ENCODE results near the gene ZEB2. TPM values are rescaled to one million over a fixed set of nuclear protein-coding genes. Genes with fewer than 3 reads are reported as not detected.

The ZEB2 gene
- total and polyA plus RNA-seq, 5 donors = 40.2 to 147 (median 135) TPM

- peaks cover 10% of the 10 kb centered on the region for H3K4me1 ChIP-seq (ENCODE audit: control insufficient read depth, insufficient read depth, low read length)
- no peak for DNase-seq
- no peak for ATAC-seq
- H3K4me3 ChIP-seq (ENCODE audit: low read length) = no peak overlapping the region
- no peaks in the 10 kb centered on the region for H3K9me3 ChIP-seq (ENCODE audit: control insufficient read depth, low read length)
- 88% methylated on average over 6 of the region's 6 CpGs for WGBS
- H3K27ac ChIP-seq (ENCODE audit: low read length) = peak overlapping the region; percentile 75
- H3K27me3 ChIP-seq (ENCODE audit: control insufficient read depth, insufficient read depth) = no peaks in the 10 kb centered on the region
- intact Hi-C loops (cut with DNase I) = loop anchor here in 2 of 4 donors (10.0 kb wide), 1 partner anchor 54 kb away; no protein-coding TSS in a partner anchor
Measured at GRCh38 chr2:144460727-144461307, 59.1 kb downstream of the ZEB2 start.

DNA sequence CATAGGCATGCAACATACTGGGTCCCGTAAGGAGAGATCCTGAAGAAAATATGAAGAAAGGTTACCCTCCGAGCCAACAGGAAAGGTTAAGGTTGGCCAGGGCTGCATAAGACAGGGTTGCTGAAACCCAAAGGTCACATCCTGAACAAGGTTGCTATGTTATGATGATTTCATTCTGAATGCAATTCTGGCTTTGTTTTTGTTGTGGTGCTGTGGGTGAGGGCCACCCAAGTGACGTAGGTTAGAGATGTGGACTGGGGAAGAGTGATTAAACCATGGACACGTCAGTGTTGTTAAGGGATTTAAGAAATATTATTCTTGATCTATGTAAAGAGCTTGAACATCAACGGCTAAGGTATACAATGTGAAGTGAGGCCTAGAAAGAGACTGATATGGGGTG, 60.0 kb downstream of the ZEB2 start:
- WGBS = 32% methylated on average over 5 of the region's 5 CpGs
- Histone ChIP-seq H3K9me3 (ENCODE audit: control insufficient read depth, low read length) (no peaks in the 10 kb centered on the region), H3K4me1 (ENCODE audit: control insufficient read depth, insufficient read depth, low read length) (peaks cover 9% of the 10 kb centered on the region), H3K27me3 (ENCODE audit: control insufficient read depth, insufficient read depth) (no peaks in the 10 kb centered on the region), H3K27ac (ENCODE audit: low read length) (peak overlapping the region; percentile 86), H3K4me3 (ENCODE audit: low read length) (no peak overlapping the region)
- DNase-seq (peak in 1 of 3 donors; percentile 47), ATAC-seq (peak; percentile 45 to 84)
- intact Hi-C loops (cut with DNase I) = loop anchor here in 3 of 4 donors (10.0 kb wide), 1 partner anchor 55 kb away; no protein-coding TSS in a partner anchor

GRCh38 chr2:144459286-144459685, 60.6 kb downstream of the ZEB2 start:
- DNase-seq (no peak), ATAC-seq (no peak)
- peaks cover 12% of the 10 kb centered on the region for H3K4me1 ChIP-seq (ENCODE audit: control insufficient read depth, insufficient read depth, low read length)
- H3K9me3 ChIP-seq (ENCODE audit: control insufficient read depth, low read length) = no peaks in the 10 kb centered on the region
- H3K27ac ChIP-seq (ENCODE audit: low read length) = peak overlapping the region; percentile 48
- 21% methylated on average over 3 of the region's 3 CpGs for WGBS
- no peak overlapping the region for H3K4me3 ChIP-seq (ENCODE audit: low read length)
- intact Hi-C loops (cut with DNase I) = loop anchor here in 1 of 4 donors (10.0 kb wide), 1 partner anchor 56 kb away; no protein-coding TSS in a partner anchor
- H3K27me3 ChIP-seq (ENCODE audit: control insufficient read depth, insufficient read depth) = no peaks in the 10 kb centered on the region

GRCh38 chr2:144458541-144458940, 61.4 kb downstream of the ZEB2 start:
- intact Hi-C loops (cut with DNase I) = loop anchor here in 1 of 4 donors (10.0 kb wide), 1 partner anchor 56 kb away; no protein-coding TSS in a partner anchor
- no peaks in the 10 kb centered on the region for H3K27me3 ChIP-seq (ENCODE audit: control insufficient read depth, insufficient read depth)
- no peak overlapping the region for H3K27ac ChIP-seq (ENCODE audit: low read length)
- no peak overlapping the region for H3K4me3 ChIP-seq (ENCODE audit: low read length)
- no peaks in the 10 kb centered on the region for H3K9me3 ChIP-seq (ENCODE audit: control insufficient read depth, low read length)
- no peak for ATAC-seq
- no peak for DNase-seq
- 34% methylated on average over 3 of the region's 3 CpGs for WGBS
- peaks cover 12% of the 10 kb centered on the region for H3K4me1 ChIP-seq (ENCODE audit: control insufficient read depth, insufficient read depth, low read length)

DNA sequence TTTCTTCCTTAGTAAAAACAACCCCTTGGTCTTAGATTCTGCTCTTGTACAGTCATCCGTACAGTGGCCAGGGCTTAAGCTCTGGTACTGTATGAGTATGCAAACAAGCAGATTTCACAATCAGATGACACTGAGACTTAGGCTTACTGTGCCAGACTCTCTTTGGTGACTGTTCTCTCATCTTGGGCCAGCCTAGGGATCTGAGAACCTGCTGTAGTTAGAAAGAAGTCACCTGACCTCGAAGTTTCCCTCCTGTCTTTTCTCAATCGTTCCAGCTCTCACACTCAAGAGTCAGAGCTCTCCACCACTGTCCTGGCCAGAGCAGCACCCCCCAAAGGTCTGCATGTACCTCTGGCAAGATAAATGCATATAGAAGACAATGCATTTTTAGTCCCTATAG, 63.2 kb downstream of the ZEB2 start:
- intact Hi-C loops (cut with DNase I) = loop anchor here in 1 of 4 donors (10.0 kb wide), 1 partner anchor 58 kb away; no protein-coding TSS in a partner anchor
- peaks cover 13% of the 10 kb centered on the region for H3K4me1 ChIP-seq (ENCODE audit: control insufficient read depth, insufficient read depth, low read length)
- no peaks in the 10 kb centered on the region for H3K27me3 ChIP-seq (ENCODE audit: control insufficient read depth, insufficient read depth)
- 13% methylated on average over 3 of the region's 3 CpGs for WGBS
- ATAC-seq = peak; percentile 77 to 79
- peak overlapping the region; percentile 30 for H3K27ac ChIP-seq (ENCODE audit: low read length)
- H3K9me3 ChIP-seq (ENCODE audit: control insufficient read depth, low read length) = no peaks in the 10 kb centered on the region
- no peak overlapping the region for H3K4me3 ChIP-seq (ENCODE audit: low read length)
- peak in 1 of 3 donors; percentile 32 for DNase-seq

GRCh38 chr2:144455987-144456386, 63.9 kb downstream of the ZEB2 start:
- WGBS = 63% methylated on average over 3 of the region's 3 CpGs
- DNase-seq = no peak
- Histone ChIP-seq H3K27me3 (ENCODE audit: control insufficient read depth, insufficient read depth) (no peaks in the 10 kb centered on the region), H3K9me3 (ENCODE audit: control insufficient read depth, low read length) (no peaks in the 10 kb centered on the region), H3K27ac (ENCODE audit: low read length) (no peak overlapping the region), H3K4me1 (ENCODE audit: control insufficient read depth, insufficient read depth, low read length) (peaks cover 13% of the 10 kb centered on the region), H3K4me3 (ENCODE audit: low read length) (no peak overlapping the region)
- intact Hi-C loops (cut with DNase I) = loop anchor here in 1 of 4 donors (10.0 kb wide), 1 partner anchor 59 kb away; no protein-coding TSS in a partner anchor
- no peak for ATAC-seq

- Histone ChIP-seq H3K4me3 (ENCODE audit: low read length) (peak overlapping the region; percentile 28), H3K27ac (ENCODE audit: low read length) (peak overlapping the region; percentile 67)
Measured at GRCh38 chr2:144454466-144455287, 65.2 kb downstream of the ZEB2 start.

GRCh38 chr2:144453486-144454158, 66.3 kb downstream of the ZEB2 start:
- Histone ChIP-seq H3K4me1 (ENCODE audit: control insufficient read depth, insufficient read depth, low read length) (peaks cover 18% of the 10 kb centered on the region), H3K4me3 (ENCODE audit: low read length) (no peak overlapping the region), H3K27me3 (ENCODE audit: control insufficient read depth, insufficient read depth) (no peaks in the 10 kb centered on the region), H3K9me3 (ENCODE audit: control insufficient read depth, low read length) (no peaks in the 10 kb centered on the region), H3K27ac (ENCODE audit: low read length) (peak overlapping the region; percentile 6)
- WGBS = 71% methylated on average over 5 of the region's 5 CpGs
- intact Hi-C loops (cut with DNase I) = loop anchor here in 1 of 4 donors (10.0 kb wide), 1 partner anchor 61 kb away; no protein-coding TSS in a partner anchor
- no peak for DNase-seq
- no peak for ATAC-seq

More at GRCh38 chr2:144454466-144455287, 65.2 kb downstream of the ZEB2 start:
- 26% methylated on average over 8 of the region's 8 CpGs for WGBS
- no peaks in the 10 kb centered on the region for H3K9me3 ChIP-seq (ENCODE audit: control insufficient read depth, low read length)
- DNase-seq = no peak
- peaks cover 13% of the 10 kb centered on the region for H3K4me1 ChIP-seq (ENCODE audit: control insufficient read depth, insufficient read depth, low read length)
- intact Hi-C loops (cut with DNase I) = loop anchor here in 1 of 4 donors (10.0 kb wide), 1 partner anchor 60 kb away; no protein-coding TSS in a partner anchor
- ATAC-seq = no peak
- H3K27me3 ChIP-seq (ENCODE audit: control insufficient read depth, insufficient read depth) = no peaks in the 10 kb centered on the region

DNA sequence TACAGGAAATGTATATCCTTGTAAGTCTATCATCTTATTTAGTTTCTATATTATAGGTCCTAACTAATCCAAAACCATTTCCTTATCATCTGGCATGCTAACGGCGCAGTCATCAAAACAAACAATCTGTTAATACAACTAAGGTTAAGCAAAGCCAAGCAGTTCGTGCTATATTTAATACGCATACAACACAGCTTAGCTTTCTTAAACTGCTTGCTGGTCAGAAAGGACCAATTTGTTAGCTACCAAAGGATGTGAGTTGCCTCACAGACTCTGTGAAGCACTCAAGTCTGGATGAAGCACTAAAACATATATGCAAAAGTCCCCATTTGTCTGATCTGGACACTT, 67.0 kb downstream of the ZEB2 start:
- Histone ChIP-seq H3K4me1 (ENCODE audit: control insufficient read depth, insufficient read depth, low read length) (peaks cover 19% of the 10 kb centered on the region), H3K9me3 (ENCODE audit: control insufficient read depth, low read length) (no peaks in the 10 kb centered on the region), H3K27ac (ENCODE audit: low read length) (peak overlapping the region; percentile 90), H3K27me3 (ENCODE audit: control insufficient read depth, insufficient read depth) (no peaks in the 10 kb centered on the region), H3K4me3 (ENCODE audit: low read length) (peak overlapping the region; percentile 56)
- WGBS = 10% methylated on average over 4 of the region's 4 CpGs
- peak in 1 of 2 donors; percentile 35 for ATAC-seq
- intact Hi-C loops (cut with DNase I) = loop anchor here in 1 of 4 donors (10.0 kb wide), 1 partner anchor 62 kb away; no protein-coding TSS in a partner anchor
- DNase-seq = no peak

DNA sequence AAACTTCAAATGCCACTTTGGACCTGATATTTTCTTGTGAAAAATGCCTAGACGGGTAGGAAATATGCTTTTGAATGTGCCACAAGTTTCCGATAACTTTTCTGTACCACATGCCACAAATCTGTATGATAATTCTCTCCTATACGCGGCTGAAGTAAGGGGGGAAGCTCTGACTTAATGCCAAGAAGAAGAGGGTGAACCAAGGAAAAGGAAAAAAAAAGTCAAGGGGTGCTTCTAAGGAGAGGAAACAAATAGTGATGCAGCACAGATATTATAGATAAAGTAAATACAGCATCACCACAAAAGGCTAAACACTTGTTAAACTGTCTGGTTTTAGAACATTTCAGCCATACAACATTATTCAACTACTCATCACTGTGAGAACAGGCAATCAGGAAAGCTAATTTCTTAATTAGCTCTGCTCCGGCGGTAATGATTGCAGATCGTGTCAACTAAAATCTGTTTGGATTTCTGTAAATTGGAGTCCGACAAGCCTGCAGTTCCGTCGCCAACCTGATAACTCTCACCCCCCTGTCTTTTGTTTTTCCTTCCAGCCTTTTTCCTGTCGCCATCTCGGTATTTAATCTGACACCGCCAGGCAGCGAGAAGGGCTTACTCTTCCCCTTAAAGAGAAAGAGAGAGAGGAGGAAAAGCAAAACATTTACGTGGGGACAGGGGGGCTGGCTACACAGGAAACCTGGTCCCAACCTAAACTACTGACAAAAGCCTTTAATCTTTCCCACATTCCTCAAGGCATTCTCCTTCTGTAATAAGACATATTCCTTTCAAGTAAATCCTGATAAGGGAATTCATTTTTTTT, 67.5 kb downstream of the ZEB2 start:
- H3K27me3 ChIP-seq (ENCODE audit: control insufficient read depth, insufficient read depth) = no peaks in the 10 kb centered on the region
- WGBS = 14% methylated on average over 15 of the region's 15 CpGs
- no peaks in the 10 kb centered on the region for H3K9me3 ChIP-seq (ENCODE audit: control insufficient read depth, low read length)
- ATAC-seq = peak; percentile 45 to 52
- peak; percentile 17 to 57 (median 48) for DNase-seq
- H3K4me3 ChIP-seq (ENCODE audit: low read length) = peak overlapping the region; percentile 56
- H3K27ac ChIP-seq (ENCODE audit: low read length) = peak overlapping the region; percentile 75
- intact Hi-C loops (cut with DNase I) = loop anchor here in 1 of 4 donors (10.0 kb wide), 1 partner anchor 62 kb away; no protein-coding TSS in a partner anchor
- peaks cover 19% of the 10 kb centered on the region for H3K4me1 ChIP-seq (ENCODE audit: control insufficient read depth, insufficient read depth, low read length)

Measured in right cardiac atrium (tissue), 5 donors.